ENCODE results near the gene PAQR7. TPM values are rescaled to one million over a fixed set of nuclear protein-coding genes. Genes with fewer than 3 reads are reported as not detected.

PAQR7 gene
- total RNA-seq, 6 experiments from 2014 or later, result 16.0 to 19.5 (median 17.9) TPM

DNA sequence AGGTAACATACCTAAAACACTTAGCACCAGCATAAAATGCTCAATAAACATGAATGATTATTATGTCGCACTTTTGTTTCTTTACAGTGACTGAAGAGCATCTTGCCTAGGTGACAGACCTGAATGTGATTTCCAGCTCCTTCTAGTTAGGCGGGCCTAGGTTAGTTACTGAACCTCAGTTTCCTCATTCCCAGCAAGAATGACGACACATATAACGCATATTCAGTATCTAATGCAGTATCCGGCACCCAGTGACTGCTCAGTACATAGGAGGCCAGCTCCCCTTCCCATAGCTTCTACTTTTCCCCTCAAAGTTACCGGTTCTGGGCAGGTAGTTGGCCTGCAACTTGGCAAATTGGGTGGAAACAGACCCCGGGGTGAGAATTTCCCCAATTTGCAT is 17.0 kb downstream of the PAQR7 start:
- peaks cover 21% of the 10 kb centered on the region; the same call in 1 of the 2 replicates for H3K4me1 Mint-ChIP-seq (ENCODE audit: low read depth)
- H3K36me3 Mint-ChIP-seq (ENCODE audit: low read depth), result peaks cover 14% of the 10 kb centered on the region
- no peaks in the 10 kb centered on the region for H3K9me3 Mint-ChIP-seq
- no peaks in the 10 kb centered on the region; the same call in 1 of the 2 replicates for H3K27me3 Mint-ChIP-seq (ENCODE audit: insufficient read depth)
- TF ChIP-seq, protein P1, sequence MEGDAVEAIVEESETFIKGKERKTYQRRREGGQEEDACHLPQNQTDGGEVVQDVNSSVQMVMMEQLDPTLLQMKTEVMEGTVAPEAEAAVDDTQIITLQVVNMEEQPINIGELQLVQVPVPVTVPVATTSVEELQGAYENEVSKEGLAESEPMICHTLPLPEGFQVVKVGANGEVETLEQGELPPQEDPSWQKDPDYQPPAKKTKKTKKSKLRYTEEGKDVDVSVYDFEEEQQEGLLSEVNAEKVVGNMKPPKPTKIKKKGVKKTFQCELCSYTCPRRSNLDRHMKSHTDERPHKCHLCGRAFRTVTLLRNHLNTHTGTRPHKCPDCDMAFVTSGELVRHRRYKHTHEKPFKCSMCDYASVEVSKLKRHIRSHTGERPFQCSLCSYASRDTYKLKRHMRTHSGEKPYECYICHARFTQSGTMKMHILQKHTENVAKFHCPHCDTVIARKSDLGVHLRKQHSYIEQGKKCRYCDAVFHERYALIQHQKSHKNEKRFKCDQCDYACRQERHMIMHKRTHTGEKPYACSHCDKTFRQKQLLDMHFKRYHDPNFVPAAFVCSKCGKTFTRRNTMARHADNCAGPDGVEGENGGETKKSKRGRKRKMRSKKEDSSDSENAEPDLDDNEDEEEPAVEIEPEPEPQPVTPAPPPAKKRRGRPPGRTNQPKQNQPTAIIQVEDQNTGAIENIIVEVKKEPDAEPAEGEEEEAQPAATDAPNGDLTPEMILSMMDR (IDR thresholded peaks at IDR 0.05), result no peak
- no peak for DNase-seq
- peak overlapping the region; percentile 97 for H3K27ac Mint-ChIP-seq
- peak overlapping the region; percentile 94 for H3K4me3 Mint-ChIP-seq

DNA sequence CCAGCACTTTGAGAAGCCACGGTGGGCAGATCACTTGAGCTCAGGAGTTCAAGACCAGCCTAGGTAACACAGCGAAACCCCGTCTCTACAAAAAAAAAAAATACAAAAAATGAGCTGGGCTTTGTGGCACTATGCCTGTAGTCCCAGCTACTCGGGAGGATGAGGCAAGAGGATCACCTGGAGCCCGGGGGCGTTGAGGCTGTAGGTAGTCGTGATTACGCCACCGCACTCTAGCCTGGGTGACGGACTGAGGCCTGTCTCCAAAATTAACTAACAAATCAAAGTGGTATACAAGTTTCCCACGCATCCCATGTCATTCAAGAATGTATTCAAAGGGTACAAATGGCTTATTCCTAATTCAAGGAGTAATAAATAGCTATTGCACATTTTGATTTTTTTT is 18.7 kb downstream of the PAQR7 start:
- Mint-ChIP-seq H3K4me3 (no peak overlapping the region), H3K27ac (no peak overlapping the region), H3K27me3 (ENCODE audit: insufficient read depth) (no peaks in the 10 kb centered on the region; the same call in 1 of the 2 replicates), H3K9me3 (no peaks in the 10 kb centered on the region), H3K4me1 (ENCODE audit: low read depth) (peaks cover 21% of the 10 kb centered on the region; the same call in 1 of the 2 replicates), H3K36me3 (ENCODE audit: low read depth) (no peaks in the 10 kb centered on the region)
- TF ChIP-seq, protein P1 (IDR thresholded peaks at IDR 0.05), result no peak
- DNase-seq, result no peak

DNA sequence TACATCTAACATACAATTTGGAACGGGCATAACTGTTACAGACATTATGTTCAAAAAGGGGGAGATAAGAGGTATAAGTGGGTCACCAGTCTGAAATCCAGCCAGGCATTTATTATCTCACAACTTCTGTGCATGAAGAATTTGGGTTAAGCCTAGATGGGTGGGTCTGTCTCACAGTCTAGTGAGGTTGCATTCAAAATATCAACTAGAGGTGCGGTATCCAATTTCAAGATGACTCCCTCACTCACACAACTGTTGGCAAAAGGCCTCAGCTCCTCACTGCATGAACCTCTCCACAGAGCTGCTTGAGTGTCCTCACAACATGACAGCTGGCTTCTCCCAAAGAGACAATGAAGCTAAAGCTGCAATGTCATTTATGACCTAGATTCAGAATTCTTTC is 21.0 kb downstream of the PAQR7 start:
- TF ChIP-seq, protein P1 (IDR thresholded peaks at IDR 0.05), result no peak
- no peak overlapping the region for H3K4me3 Mint-ChIP-seq
- peaks cover 19% of the 10 kb centered on the region for H3K4me1 Mint-ChIP-seq (ENCODE audit: low read depth)
- H3K27me3 Mint-ChIP-seq (ENCODE audit: insufficient read depth), result no peaks in the 10 kb centered on the region
- peaks cover 8% of the 10 kb centered on the region; the same call in 1 of the 2 replicates for H3K36me3 Mint-ChIP-seq (ENCODE audit: low read depth)
- no peak for DNase-seq
- H3K27ac Mint-ChIP-seq, result no peak overlapping the region
- H3K9me3 Mint-ChIP-seq, result peaks cover 4% of the 10 kb centered on the region; the same call in 1 of the 2 replicates

DNA sequence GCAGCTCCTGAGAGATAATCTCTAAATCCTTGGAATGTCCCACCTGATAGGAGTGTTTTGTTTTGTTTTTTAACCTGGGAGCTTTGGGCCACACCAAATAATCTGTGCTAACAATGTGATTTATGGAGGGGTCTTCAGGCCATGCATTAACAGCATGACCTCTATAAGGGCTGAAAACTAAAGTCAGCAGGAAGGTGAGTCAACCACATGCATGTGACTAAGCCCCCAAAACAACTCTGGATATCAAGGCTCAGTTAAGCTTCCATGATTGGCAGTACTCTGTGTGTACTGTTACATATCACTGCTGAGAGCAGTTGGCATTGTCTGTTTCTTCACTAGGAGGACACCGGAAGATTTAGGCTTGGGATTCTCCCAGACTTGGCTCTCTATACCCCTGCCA is 27.0 kb downstream of the PAQR7 start:
- Mint-ChIP-seq H3K9me3 (peaks cover 4% of the 10 kb centered on the region; the same call in 1 of the 2 replicates), H3K4me3 (no peak overlapping the region), H3K27me3 (ENCODE audit: insufficient read depth) (no peaks in the 10 kb centered on the region), H3K27ac (no peak overlapping the region), H3K4me1 (ENCODE audit: low read depth) (peaks cover 37% of the 10 kb centered on the region), H3K36me3 (ENCODE audit: low read depth) (peaks cover 8% of the 10 kb centered on the region; the same call in 1 of the 2 replicates)
- TF ChIP-seq, protein P1 (IDR thresholded peaks at IDR 0.05), result no peak
- no peak for DNase-seq

DNA sequence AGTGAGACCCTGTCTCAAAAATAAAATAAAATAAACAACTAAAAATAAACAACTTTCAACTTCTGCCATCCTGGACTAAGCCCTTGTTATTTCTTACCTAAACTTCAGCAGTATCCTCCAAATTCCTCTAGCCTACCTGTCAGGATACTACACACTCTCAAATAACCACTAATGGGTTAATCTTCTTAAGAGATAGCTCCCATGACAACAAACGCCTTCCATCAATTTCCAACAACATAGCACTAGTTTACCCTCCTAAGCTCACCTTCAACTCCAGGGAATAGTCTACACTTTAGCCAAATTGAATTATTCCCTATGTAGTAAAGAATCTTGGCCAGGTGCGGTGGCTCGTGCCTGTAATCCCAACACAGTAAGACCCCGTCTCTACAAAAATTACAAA is 27.6 kb downstream of the PAQR7 start:
- DNase-seq, result no peak
- Mint-ChIP-seq H3K4me3 (no peak overlapping the region), H3K36me3 (ENCODE audit: low read depth) (peaks cover 8% of the 10 kb centered on the region; the same call in 1 of the 2 replicates), H3K4me1 (ENCODE audit: low read depth) (peaks cover 40% of the 10 kb centered on the region), H3K27ac (no peak overlapping the region), H3K9me3 (peaks cover 4% of the 10 kb centered on the region; the same call in 1 of the 2 replicates), H3K27me3 (ENCODE audit: insufficient read depth) (no peaks in the 10 kb centered on the region)
- TF ChIP-seq, protein P1 (IDR thresholded peaks at IDR 0.05), result no peak
